GM12878 (cell line): Measurements from ENCODE around the gene GP9. TPM values are rescaled to one million over a fixed set of nuclear protein-coding genes. Genes with fewer than 3 reads are reported as not detected.

ENCODE experiments used
- ATAC-seq: fragments of 200-7000 bp; cut with Tn5 transposase; 3 replicates; pipeline ENCODE4 v1.9.1; 2020; ENCODE audit warnings: mild to moderate bottlenecking, moderate library complexity
- BruUV-seq: library from RNA; stranded (reverse); fragments of 400-500 nt; replicated peaks from 2 replicates; lab custom pipeline; 2021; lab: Mats Ljungman, UMichigan
- CTCF ChIA-PET: fragments of 300-600 bp; sonication (Branson Sonifier 250); formaldehyde crosslinking; extraction: SDS; loops from one replicate; lab custom pipeline; 2021; ENCODE audit warnings: inconsistent platforms; lab: Yijun Ruan, JAX
- POLR2A ChIA-PET: fragments of 350-600 bp; formaldehyde crosslinking; extraction: SDS; loops from one replicate; lab custom pipeline; 2021; ENCODE audit warnings: inconsistent platforms; lab: Charles Lee
- RAD21 ChIA-PET: fragments of 300-600 bp; sonication (Branson Sonifier 250); formaldehyde crosslinking; loops from one replicate; lab custom pipeline; 2023; ENCODE audit warnings: antibody characterized with exemption; ENCODE audit not compliant: unreplicated experiment; lab: Charles Lee
- SMC1A ChIA-PET: fragments of 300-600 bp; sonication (Branson Sonifier 250); formaldehyde crosslinking; loops from one replicate; lab custom pipeline; 2023; ENCODE audit not compliant: unreplicated experiment, uncharacterized antibody; lab: Charles Lee
- DNase-seq: peaks from one replicate; pipeline ENCODE4 v3.0.0-alpha.2; 2011; ENCODE audit warnings: low read depth, low spot score
- FAIRE-seq: peaks from 3 replicates; lab custom pipeline; 2011; peaks lifted over from hg19 to GRCh38; lab: Jason Lieb, UNC
- H2AFZ ChIP-seq: 2 replicates; pipeline ENCODE4 v1.6.0; 2011; ENCODE audit warnings: low read depth, low read length, control low read depth; ENCODE audit not compliant: control insufficient read depth
- H3K27ac ChIP-seq: 2 replicates; pipeline ENCODE4 v1.5.1; 2011; ENCODE audit warnings: control low read depth; ENCODE audit not compliant: control insufficient read depth, insufficient read depth
- H3K27me3 ChIP-seq, 2 experiments: replicated peaks in 1 of 2; 2 replicates each; pipeline versions ENCODE4 v1.6.0 to v1.6.1; 2011; ENCODE audit warnings: low read length in 1 of 2; ENCODE audit not compliant: control insufficient read depth in 2 of 2, insufficient read depth in 2 of 2
- H3K36me3 ChIP-seq, 2 experiments: 2 replicates each; pipeline ENCODE4 v1.5.1; 2011; ENCODE audit warnings: low read length in 1 of 2; ENCODE audit not compliant: control insufficient read depth in 2 of 2, insufficient read depth in 2 of 2
- H3K4me1 ChIP-seq: 2 replicates; pipeline ENCODE4 v1.6.1; 2011; ENCODE audit warnings: mild to moderate bottlenecking, low read length, moderate library complexity, mixed read lengths; ENCODE audit not compliant: control insufficient read depth, insufficient read depth
- H3K4me2 ChIP-seq: 2 replicates; pipeline ENCODE4 v1.6.0; 2011; ENCODE audit warnings: control low read depth; ENCODE audit not compliant: control insufficient read depth, insufficient read depth
- H3K4me3 ChIP-seq: fragments of 200-600 bp; sonication (generic); 2 replicates; pipeline ENCODE4 v1.5.1; 2016
- H3K79me2 ChIP-seq: 2 replicates; pipeline ENCODE4 v1.6.0; 2011; ENCODE audit warnings: low read length; ENCODE audit not compliant: control insufficient read depth, insufficient read depth
- H3K9ac ChIP-seq: 2 replicates; pipeline ENCODE4 v1.8.0; 2011; ENCODE audit warnings: low read length, control low read depth, mixed read lengths; ENCODE audit not compliant: control insufficient read depth, insufficient read depth
- H3K9me3 ChIP-seq: replicated peaks from 3 replicates; pipeline ENCODE4 v1.5.1; 2011; ENCODE audit warnings: mild to moderate bottlenecking, low read length; ENCODE audit not compliant: control insufficient read depth, insufficient read depth
- H4K20me1 ChIP-seq: 2 replicates; pipeline ENCODE4 v1.6.0; 2011; ENCODE audit not compliant: control insufficient read depth, insufficient read depth
- CREB1 ChIP-seq: IDR thresholded peaks from 2 replicates; pipeline ENCODE4 v1.6.1; 2012; ENCODE audit warnings: low read depth, mild to moderate bottlenecking, inconsistent platforms
- CTCF ChIP-seq, 3 experiments: IDR thresholded peaks in 2 of 3; conservative IDR thresholded peaks in 1 of 3; 2 replicates each; pipeline ENCODE4 v1.5.1; 2011; ENCODE audit warnings: low read depth in 3 of 3, low read length in 3 of 3, mild to moderate bottlenecking in 3 of 3, control low read depth in 2 of 3, moderate library complexity in 2 of 3, inconsistent platforms in 1 of 3, mixed read lengths in 1 of 3; ENCODE audit not compliant: control insufficient read depth in 2 of 3, insufficient read depth in 1 of 3; ENCODE audit errors: extremely low read depth in 1 of 3
- ESRRA ChIP-seq: IDR thresholded peaks from 2 replicates; pipeline ENCODE4 v1.6.1; 2012; ENCODE audit warnings: mild to moderate bottlenecking, low read length, improper control_type of control experiment
- ETV6 ChIP-seq, 2 experiments: fragments of 450-650 bp in 1 of 2; IDR thresholded peaks in 1 of 2; conservative IDR thresholded peaks in 1 of 2; 2 replicates each; pipeline ENCODE4 v1.6.1; 2014; ENCODE audit warnings: antibody characterized with exemption in 1 of 2, borderline replicate concordance in 1 of 2, low read depth in 1 of 2, mild to moderate bottlenecking in 1 of 2, moderate library complexity in 1 of 2
- IRF3 ChIP-seq: fragments of 450-650 bp; IDR thresholded peaks from 2 replicates; pipeline ENCODE4 v1.6.1; 2014; ENCODE audit warnings: mild to moderate bottlenecking
- JUND ChIP-seq: IDR thresholded peaks from 2 replicates; pipeline ENCODE4 v1.6.1; 2012; ENCODE audit warnings: low read depth, mild to moderate bottlenecking, low read length, improper control_type of control experiment, moderate library complexity
- NFYB ChIP-seq: IDR thresholded peaks from 2 replicates; pipeline ENCODE4 v1.6.1; 2011; ENCODE audit warnings: low read depth, mild to moderate bottlenecking, low read length, improper control_type of control experiment, moderate library complexity; ENCODE audit not compliant: insufficient read depth
- SIN3A ChIP-seq: IDR thresholded peaks from 2 replicates; pipeline ENCODE4 v1.6.1; 2012; ENCODE audit warnings: low read depth, low read length, improper control_type of control experiment
- SREBF1 ChIP-seq: IDR thresholded peaks from 2 replicates; pipeline ENCODE4 v1.6.1; 2012; ENCODE audit warnings: mild to moderate bottlenecking, low read length
- ZBTB33 ChIP-seq: fragments of 450-650 bp; IDR thresholded peaks from 2 replicates; pipeline ENCODE4 v1.6.1; 2017; ENCODE audit warnings: mild to moderate bottlenecking
- ZNF274 ChIP-seq: IDR thresholded peaks from one replicate; pipeline ENCODE4 v1.8.0; 2011; ENCODE audit not compliant: insufficient read length, insufficient read depth
- WGBS: methylation state at CpG from one replicate; pipeline ENCODE4 v1.1.6; 2016; ENCODE audit warnings: low lambda C conversion rate; ENCODE audit not compliant: insufficient replicate concordance, insufficient coverage; ENCODE audit errors: missing lambda C conversion rate; 5-methylcytosine and 5-hydroxymethylcytosine counted together
- in situ Hi-C: fragments of 300-500 bp; cut with MboI; formaldehyde crosslinking; loops from 9 replicates; pipeline ENCODE4 v1.14.3; 2018; ENCODE audit warnings: mixed read lengths
- intact Hi-C: fragments of 100-400 bp; cut with micrococcal nuclease; formaldehyde crosslinking; loops from one replicate; pipeline ENCODE4 v1.14.2; 2022; ENCODE audit not compliant: unreplicated experiment
- polyA plus RNA-seq, 11 experiments: library from polyadenylated mRNA; depleted of rRNA in 4 of 11; unstranded in 6 of 11; stranded (reverse) in 5 of 11; fragments of >200 nt; fragmentation: Nextera tagmentation in 4 of 11; fragmentation: Illumina TruSeq in 1 of 11; extraction: Ambion mirVana in 4 of 11; extraction: Trizol in 1 of 11; gene quantifications; 1 replicate in 1 of 11; 2 replicates in 10 of 11; pipeline versions ENCODE4 v1.2.1 to v1.2.3, GENCODE V29; 2011 to 2016; ENCODE audit warnings: inconsistent platforms in 2 of 11, missing spikeins in 2 of 11, low read depth in 1 of 11
- total RNA-seq, 4 experiments: library from RNA; depleted of rRNA in 3 of 4; stranded (reverse); fragments of >200 nt in 3 of 4; fragmentation: Illumina TruSeq in 1 of 4; extraction: Trizol in 1 of 4; gene quantifications; 2 replicates each; pipeline versions ENCODE4 v1.2.1 to v1.2.3, GENCODE V29; 2013 to 2021
- TF ChIP-seq, protein P1 (sequence below): IDR thresholded peaks from 2 replicates; pipeline ENCODE4 v1.6.1; 2012; ENCODE audit warnings: improper control_type of control experiment, low read depth, low read length; ENCODE audit not compliant: insufficient replicate concordance

GP9 gene
- total and polyA plus RNA-seq, 10 of the 15 experiments (the other 5 are each of a cell fraction or from before 2014, with no cell fraction given): 0.15 TPM; not detected in 9

DNA sequence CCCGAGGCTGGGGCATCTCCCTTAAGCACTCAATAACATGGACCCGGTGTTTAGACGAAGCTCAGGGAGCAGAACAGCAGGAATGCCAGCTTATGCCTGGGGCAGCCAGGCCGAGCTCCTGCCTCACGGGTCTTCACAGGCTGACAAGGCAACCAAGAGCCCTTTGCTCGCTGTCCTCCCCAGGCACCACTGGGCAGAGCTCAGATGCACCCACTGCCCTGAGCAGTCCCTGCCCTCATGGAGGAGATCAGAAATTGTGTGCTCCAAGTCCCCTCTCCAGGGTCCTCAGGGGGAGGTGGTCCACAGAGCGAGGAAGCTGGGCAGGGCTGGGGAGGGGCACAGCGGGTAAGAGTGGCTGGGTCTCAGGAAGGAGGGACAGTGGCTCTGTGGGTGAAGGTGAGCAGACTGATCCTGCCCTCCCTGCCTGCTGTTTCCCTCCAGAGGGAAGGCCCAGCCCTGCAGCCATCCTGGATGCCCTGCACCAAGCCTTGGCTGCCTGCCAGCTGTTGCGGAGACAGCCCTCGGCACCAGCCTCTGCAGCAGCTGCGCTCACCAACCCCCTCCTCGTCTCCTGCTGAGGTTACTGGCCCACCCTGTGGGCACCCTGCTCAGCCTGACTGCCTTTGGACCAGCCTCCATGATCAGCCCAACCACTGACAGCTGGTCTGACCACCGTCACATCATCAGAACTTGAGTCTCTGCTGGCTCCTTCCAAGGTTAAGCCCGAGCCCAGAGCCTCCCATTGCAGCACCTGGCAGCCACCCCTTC lies 21.1 kb upstream of the GP9 start:
- H3K4me2 ChIP-seq: no peak overlapping the region
- in situ Hi-C loops: no loop called here
- no TSS peak for BruUV-seq
- no peak overlapping the region for H3K4me3 ChIP-seq
- H3K9me3 ChIP-seq: no peaks in the 10 kb centered on the region
- no peak for ATAC-seq
- SMC1A ChIA-PET: interaction anchor here (1.0 kb wide), 1 partner anchor 32 kb away, joined by 3 read pairs; no protein-coding TSS in a partner anchor
- H3K9ac ChIP-seq: no peak overlapping the region
- H3K79me2 ChIP-seq: no peaks in the 10 kb centered on the region
- 20% methylated on average over 13 of the region's 14 CpGs for WGBS
- RAD21 ChIA-PET: no interaction called here
- no peak overlapping the region for H2AFZ ChIP-seq
- H3K27me3 ChIP-seq: no peaks in the 10 kb centered on the region; a peak in 2 of 4 replicates
- no peak for FAIRE-seq
- POLR2A ChIA-PET: no interaction called here
- CTCF ChIA-PET: interaction anchor here (0.6 to 1.0 kb wide), 2 partner anchors 11 to 14 kb away, joined by 3 read pairs; no protein-coding TSS in a partner anchor
- DNase-seq: no peak
- no peaks in the 10 kb centered on the region for H3K4me1 ChIP-seq
- no peaks in the 10 kb centered on the region for H4K20me1 ChIP-seq
- intact Hi-C loops: no loop called here
- no peaks in the 10 kb centered on the region for H3K36me3 ChIP-seq
- no peak overlapping the region for H3K27ac ChIP-seq
- TF ChIP-seq JUND (no peak), SIN3A (no peak), ZNF274 (no peak), ETV6 (conservative IDR thresholded peaks at IDR 0.05 in 1 of 2, IDR thresholded peaks at IDR 0.05 in 1 of 2; ENCODE audit: borderline replicate concordance in 1 of 2, low read depth in 1 of 2) (no peak), ESRRA (no peak), IRF3 (no peak), SREBF1 (no peak), CREB1 (no peak), NFYB (no peak), ZBTB33 (no peak), CTCF (IDR thresholded peaks at IDR 0.05 in 2 of 3, conservative IDR thresholded peaks at IDR 0.05 in 1 of 3; ENCODE audit: control insufficient read depth in 2 of 3, extremely low read depth in 1 of 3, insufficient read depth in 1 of 3, low read depth in 3 of 3, low read length in 3 of 3) (no peak)
- TF ChIP-seq, protein P1, sequence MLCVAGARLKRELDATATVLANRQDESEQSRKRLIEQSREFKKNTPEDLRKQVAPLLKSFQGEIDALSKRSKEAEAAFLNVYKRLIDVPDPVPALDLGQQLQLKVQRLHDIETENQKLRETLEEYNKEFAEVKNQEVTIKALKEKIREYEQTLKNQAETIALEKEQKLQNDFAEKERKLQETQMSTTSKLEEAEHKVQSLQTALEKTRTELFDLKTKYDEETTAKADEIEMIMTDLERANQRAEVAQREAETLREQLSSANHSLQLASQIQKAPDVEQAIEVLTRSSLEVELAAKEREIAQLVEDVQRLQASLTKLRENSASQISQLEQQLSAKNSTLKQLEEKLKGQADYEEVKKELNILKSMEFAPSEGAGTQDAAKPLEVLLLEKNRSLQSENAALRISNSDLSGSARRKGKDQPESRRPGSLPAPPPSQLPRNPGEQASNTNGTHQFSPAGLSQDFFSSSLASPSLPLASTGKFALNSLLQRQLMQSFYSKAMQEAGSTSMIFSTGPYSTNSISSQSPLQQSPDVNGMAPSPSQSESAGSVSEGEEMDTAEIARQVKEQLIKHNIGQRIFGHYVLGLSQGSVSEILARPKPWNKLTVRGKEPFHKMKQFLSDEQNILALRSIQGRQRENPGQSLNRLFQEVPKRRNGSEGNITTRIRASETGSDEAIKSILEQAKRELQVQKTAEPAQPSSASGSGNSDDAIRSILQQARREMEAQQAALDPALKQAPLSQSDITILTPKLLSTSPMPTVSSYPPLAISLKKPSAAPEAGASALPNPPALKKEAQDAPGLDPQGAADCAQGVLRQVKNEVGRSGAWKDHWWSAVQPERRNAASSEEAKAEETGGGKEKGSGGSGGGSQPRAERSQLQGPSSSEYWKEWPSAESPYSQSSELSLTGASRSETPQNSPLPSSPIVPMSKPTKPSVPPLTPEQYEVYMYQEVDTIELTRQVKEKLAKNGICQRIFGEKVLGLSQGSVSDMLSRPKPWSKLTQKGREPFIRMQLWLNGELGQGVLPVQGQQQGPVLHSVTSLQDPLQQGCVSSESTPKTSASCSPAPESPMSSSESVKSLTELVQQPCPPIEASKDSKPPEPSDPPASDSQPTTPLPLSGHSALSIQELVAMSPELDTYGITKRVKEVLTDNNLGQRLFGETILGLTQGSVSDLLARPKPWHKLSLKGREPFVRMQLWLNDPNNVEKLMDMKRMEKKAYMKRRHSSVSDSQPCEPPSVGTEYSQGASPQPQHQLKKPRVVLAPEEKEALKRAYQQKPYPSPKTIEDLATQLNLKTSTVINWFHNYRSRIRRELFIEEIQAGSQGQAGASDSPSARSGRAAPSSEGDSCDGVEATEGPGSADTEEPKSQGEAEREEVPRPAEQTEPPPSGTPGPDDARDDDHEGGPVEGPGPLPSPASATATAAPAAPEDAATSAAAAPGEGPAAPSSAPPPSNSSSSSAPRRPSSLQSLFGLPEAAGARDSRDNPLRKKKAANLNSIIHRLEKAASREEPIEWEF: no peak
